Ramos (cell line): ENCODE results near the gene STXBP6.
"Not testable (repeated sequence)": the region's sequence is repeated elsewhere in the genome, so short reads cannot be mapped to it uniquely, and the experiment has no call there.

ENCODE experiments used
- in situ Hi-C: fragments of 300-500 bp; cut with MboI; formaldehyde crosslinking; loops from one replicate; pipeline ENCODE4 v1.14.3; 2022; ENCODE audit warnings: low sequenced_read_pairs; ENCODE audit not compliant: unreplicated experiment

Gene STXBP6

GRCh38 chr14:24783791-24784190 lies 266.2 kb downstream of the STXBP6 start:
- in situ Hi-C loops: no loop called here

- in situ Hi-C loops: no loop called here
Measured at GRCh38 chr14:24780281-24780680, 269.7 kb downstream of the STXBP6 start.

- in situ Hi-C loops: no loop called here
Measured at GRCh38 chr14:24777678-24778077, 272.3 kb downstream of the STXBP6 start.

GRCh38 chr14:24775950-24776349 lies 274.0 kb downstream of the STXBP6 start:
- in situ Hi-C loops: no loop called here

- in situ Hi-C loops: no loop called here
Measured at GRCh38 chr14:24774187-24774915, 275.6 kb downstream of the STXBP6 start.

- in situ Hi-C loops: not testable (repeated sequence)
Measured at GRCh38 chr14:24773564-24773963, 276.4 kb downstream of the STXBP6 start.

GRCh38 chr14:24766434-24766833 lies 283.5 kb downstream of the STXBP6 start:
- in situ Hi-C loops: no loop called here

GRCh38 chr14:24761141-24761540 lies 288.8 kb downstream of the STXBP6 start:
- in situ Hi-C loops: no loop called here
